ENCODE measurements around the gene ADM2.

The ADM2 gene

GRCh38 chr22:50445071-50445879 lies 36.1 kb upstream of the ADM2 start:
- DNase-seq (ENCODE audit: low read depth): no peak

GRCh38 chr22:50445880-50446707 lies 35.2 kb upstream of the ADM2 start:
- DNase-seq (ENCODE audit: low read depth): no peak

- no peak for DNase-seq (ENCODE audit: low read depth)
Observed at GRCh38 chr22:50446708-50447575, 34.4 kb upstream of the ADM2 start.

- no peak for DNase-seq (ENCODE audit: low read depth)
Observed at GRCh38 chr22:50447576-50448551, 33.5 kb upstream of the ADM2 start.

- no peak for DNase-seq (ENCODE audit: low read depth)
Observed at GRCh38 chr22:50452649-50453048, 28.7 kb upstream of the ADM2 start.

GRCh38 chr22:50454556-50455075 lies 26.7 kb upstream of the ADM2 start:
- no peak for DNase-seq (ENCODE audit: low read depth)

GRCh38 chr22:50455201-50455600 lies 26.1 kb upstream of the ADM2 start:
- no peak for DNase-seq (ENCODE audit: low read depth)

GRCh38 chr22:50456026-50456425 lies 25.3 kb upstream of the ADM2 start:
- no peak for DNase-seq (ENCODE audit: low read depth)

GRCh38 chr22:50456466-50457234 lies 24.7 kb upstream of the ADM2 start:
- DNase-seq (ENCODE audit: low read depth): no peak

- DNase-seq (ENCODE audit: low read depth): no peak
Observed at GRCh38 chr22:50459016-50459415, 22.3 kb upstream of the ADM2 start.

- no peak for DNase-seq (ENCODE audit: low read depth)
Observed at GRCh38 chr22:50459496-50460140, 21.7 kb upstream of the ADM2 start.

GRCh38 chr22:50460938-50461337 lies 20.4 kb upstream of the ADM2 start:
- no peak for DNase-seq (ENCODE audit: low read depth)

- DNase-seq (ENCODE audit: low read depth): no peak
Observed at GRCh38 chr22:50461536-50461935, 19.8 kb upstream of the ADM2 start.

GRCh38 chr22:50461979-50462540 lies 19.3 kb upstream of the ADM2 start:
- no peak for DNase-seq (ENCODE audit: low read depth)

- no peak for DNase-seq (ENCODE audit: low read depth)
Observed at GRCh38 chr22:50463188-50463900, 18.0 kb upstream of the ADM2 start.

- no peak for DNase-seq (ENCODE audit: low read depth)
Observed at GRCh38 chr22:50464451-50464850, 16.9 kb upstream of the ADM2 start.

- no peak for DNase-seq (ENCODE audit: low read depth)
Observed at GRCh38 chr22:50465066-50465930, 16.0 kb upstream of the ADM2 start.

- DNase-seq (ENCODE audit: low read depth): no peak
Observed at GRCh38 chr22:50467341-50467740, 14.0 kb upstream of the ADM2 start.
